ENCODE data around the gene GPSM1. TPM values are rescaled to one million over a fixed set of nuclear protein-coding genes. Genes with fewer than 3 reads are reported as not detected.

Gene GPSM1
- total and polyA plus RNA-seq, 4 donors = 29.2 to 116 (median 92.1) TPM

GRCh38 chr9:136378170-136379002 lies 51.0 kb downstream of the GPSM1 start:
- Histone ChIP-seq H3K27ac (ENCODE audit: low read depth, low read length) (no peak overlapping the region), H3K27me3 (ENCODE audit: control insufficient read depth, insufficient read depth, low read length) (no peaks in the 10 kb centered on the region), H3K4me3 (ENCODE audit: low read depth, low read length) (no peak overlapping the region), H3K9me3 (ENCODE audit: control insufficient read depth, insufficient read depth, low read length) (no peaks in the 10 kb centered on the region), H3K36me3 (ENCODE audit: control insufficient read depth, insufficient read depth, low read length) (peaks cover 100% of the 10 kb centered on the region), H3K4me1 (ENCODE audit: control insufficient read depth, insufficient read depth, low read length) (peaks cover 8% of the 10 kb centered on the region)
- 83% methylated on average over 28 of the region's 28 CpGs for WGBS (ENCODE audit: insufficient coverage)
- no peak for DNase-seq (ENCODE audit: low read depth in 4 of 6, low spot score in 6 of 6)

DNA sequence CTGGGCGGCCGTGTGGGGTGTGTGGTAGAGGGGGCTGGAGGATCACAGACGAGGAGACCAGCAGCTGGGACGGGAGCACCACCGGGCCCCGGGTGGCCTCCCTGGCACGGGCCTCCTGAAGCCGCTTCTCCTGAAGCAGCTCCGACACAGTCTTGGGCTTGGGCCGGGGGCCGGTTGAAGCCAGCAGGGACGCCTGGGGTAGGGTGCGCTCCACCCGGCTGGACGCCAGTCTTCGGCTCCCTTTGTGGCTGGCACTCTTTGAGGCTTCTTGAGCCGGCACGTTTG lies 51.6 kb downstream of the GPSM1 start:
- no peak for DNase-seq (ENCODE audit: low read depth in 4 of 6, low spot score in 6 of 6)
- no peaks in the 10 kb centered on the region for H3K27me3 ChIP-seq (ENCODE audit: control insufficient read depth, insufficient read depth, low read length)
- peaks cover 100% of the 10 kb centered on the region for H3K36me3 ChIP-seq (ENCODE audit: control insufficient read depth, insufficient read depth, low read length)
- H3K9me3 ChIP-seq (ENCODE audit: control insufficient read depth, insufficient read depth, low read length) = no peaks in the 10 kb centered on the region
- H3K4me3 ChIP-seq (ENCODE audit: low read depth, low read length) = no peak overlapping the region
- peaks cover 2% of the 10 kb centered on the region for H3K4me1 ChIP-seq (ENCODE audit: control insufficient read depth, insufficient read depth, low read length)
- WGBS (ENCODE audit: insufficient coverage) = 90% methylated on average over 18 of the region's 18 CpGs
- no peak overlapping the region for H3K27ac ChIP-seq (ENCODE audit: low read depth, low read length)

DNA sequence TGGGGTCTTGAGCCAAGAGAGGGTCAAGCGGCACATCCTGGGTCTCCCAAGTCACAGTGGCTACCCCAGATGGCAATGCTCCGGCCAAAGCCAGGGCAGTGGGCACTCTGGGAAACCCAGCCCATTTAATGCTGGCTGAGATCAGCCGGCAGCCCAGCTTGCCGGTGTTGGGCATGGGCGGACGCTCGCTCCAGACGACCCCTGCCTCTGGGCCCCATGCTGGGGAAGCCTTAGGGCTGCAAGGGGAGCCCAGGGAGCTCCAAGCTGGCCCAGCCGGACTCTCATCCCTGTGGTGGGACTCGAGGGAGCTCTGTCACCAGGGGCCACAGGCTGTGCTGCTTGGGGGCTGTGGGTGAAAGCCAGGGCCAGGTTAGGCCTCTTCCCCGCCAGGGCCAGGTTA lies 52.1 kb downstream of the GPSM1 start:
- H3K9me3 ChIP-seq (ENCODE audit: control insufficient read depth, insufficient read depth, low read length) = no peaks in the 10 kb centered on the region
- no peak overlapping the region for H3K4me3 ChIP-seq (ENCODE audit: low read depth, low read length)
- 91% methylated on average over 11 of the region's 11 CpGs for WGBS (ENCODE audit: insufficient coverage)
- no peak for DNase-seq (ENCODE audit: low read depth in 4 of 6, low spot score in 6 of 6)
- no peak overlapping the region for H3K27ac ChIP-seq (ENCODE audit: low read depth, low read length)
- H3K36me3 ChIP-seq (ENCODE audit: control insufficient read depth, insufficient read depth, low read length) = peaks cover 100% of the 10 kb centered on the region
- peaks cover 2% of the 10 kb centered on the region for H3K4me1 ChIP-seq (ENCODE audit: control insufficient read depth, insufficient read depth, low read length)
- no peaks in the 10 kb centered on the region for H3K27me3 ChIP-seq (ENCODE audit: control insufficient read depth, insufficient read depth, low read length)

DNA sequence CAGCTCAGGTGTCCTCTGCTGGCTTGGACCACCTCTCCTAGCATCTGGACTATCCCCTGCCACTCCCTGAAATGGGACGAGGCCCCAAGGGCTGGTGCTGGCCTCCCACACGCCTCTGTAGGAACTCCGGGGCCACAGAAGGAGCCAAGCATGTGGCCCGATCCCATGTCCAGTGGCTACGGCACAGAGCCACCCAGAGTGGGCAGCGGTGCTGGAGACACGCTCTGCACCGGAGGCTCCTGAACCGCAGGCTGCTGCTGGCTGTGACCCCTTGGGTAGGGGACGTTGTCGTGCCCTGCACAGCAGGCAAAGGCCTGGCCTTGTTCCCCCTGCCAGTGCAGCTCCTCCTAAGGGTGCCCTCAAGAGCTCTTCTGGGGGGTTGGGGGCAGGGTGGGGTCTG lies 52.6 kb downstream of the GPSM1 start:
- Histone ChIP-seq H3K27me3 (ENCODE audit: control insufficient read depth, insufficient read depth, low read length) (no peaks in the 10 kb centered on the region), H3K4me3 (ENCODE audit: low read depth, low read length) (no peak overlapping the region), H3K36me3 (ENCODE audit: control insufficient read depth, insufficient read depth, low read length) (peaks cover 97% of the 10 kb centered on the region), H3K4me1 (ENCODE audit: control insufficient read depth, insufficient read depth, low read length) (peaks cover 2% of the 10 kb centered on the region), H3K27ac (ENCODE audit: low read depth, low read length) (no peak overlapping the region), H3K9me3 (ENCODE audit: control insufficient read depth, insufficient read depth, low read length) (no peaks in the 10 kb centered on the region)
- 94% methylated on average over 10 of the region's 11 CpGs for WGBS (ENCODE audit: insufficient coverage)
- DNase-seq (ENCODE audit: low read depth in 4 of 6, low spot score in 6 of 6) = no peak

GRCh38 chr9:136380381-136380780 lies 53.0 kb downstream of the GPSM1 start:
- peaks cover 97% of the 10 kb centered on the region for H3K36me3 ChIP-seq (ENCODE audit: control insufficient read depth, insufficient read depth, low read length)
- H3K27me3 ChIP-seq (ENCODE audit: control insufficient read depth, insufficient read depth, low read length) = no peaks in the 10 kb centered on the region
- no peak for DNase-seq (ENCODE audit: low read depth in 4 of 6, low spot score in 6 of 6)
- WGBS (ENCODE audit: insufficient coverage) = 95% methylated on average over 17 of the region's 17 CpGs
- no peak overlapping the region for H3K4me3 ChIP-seq (ENCODE audit: low read depth, low read length)
- H3K27ac ChIP-seq (ENCODE audit: low read depth, low read length) = no peak overlapping the region
- no peaks in the 10 kb centered on the region for H3K9me3 ChIP-seq (ENCODE audit: control insufficient read depth, insufficient read depth, low read length)
- H3K4me1 ChIP-seq (ENCODE audit: control insufficient read depth, insufficient read depth, low read length) = peaks cover 2% of the 10 kb centered on the region

- Histone ChIP-seq H3K9me3 (ENCODE audit: control insufficient read depth, insufficient read depth, low read length) (no peaks in the 10 kb centered on the region), H3K4me3 (ENCODE audit: low read depth, low read length) (no peak overlapping the region), H3K36me3 (ENCODE audit: control insufficient read depth, insufficient read depth, low read length) (peaks cover 95% of the 10 kb centered on the region), H3K27ac (ENCODE audit: low read depth, low read length) (no peak overlapping the region), H3K27me3 (ENCODE audit: control insufficient read depth, insufficient read depth, low read length) (no peaks in the 10 kb centered on the region), H3K4me1 (ENCODE audit: control insufficient read depth, insufficient read depth, low read length) (peaks cover 2% of the 10 kb centered on the region)
- DNase-seq (ENCODE audit: low read depth in 4 of 6, low spot score in 6 of 6) = no peak
- WGBS (ENCODE audit: insufficient coverage) = 88% methylated on average over 6 of the region's 9 CpGs
Observed at GRCh38 chr9:136381311-136381710, 54.0 kb downstream of the GPSM1 start.

DNA sequence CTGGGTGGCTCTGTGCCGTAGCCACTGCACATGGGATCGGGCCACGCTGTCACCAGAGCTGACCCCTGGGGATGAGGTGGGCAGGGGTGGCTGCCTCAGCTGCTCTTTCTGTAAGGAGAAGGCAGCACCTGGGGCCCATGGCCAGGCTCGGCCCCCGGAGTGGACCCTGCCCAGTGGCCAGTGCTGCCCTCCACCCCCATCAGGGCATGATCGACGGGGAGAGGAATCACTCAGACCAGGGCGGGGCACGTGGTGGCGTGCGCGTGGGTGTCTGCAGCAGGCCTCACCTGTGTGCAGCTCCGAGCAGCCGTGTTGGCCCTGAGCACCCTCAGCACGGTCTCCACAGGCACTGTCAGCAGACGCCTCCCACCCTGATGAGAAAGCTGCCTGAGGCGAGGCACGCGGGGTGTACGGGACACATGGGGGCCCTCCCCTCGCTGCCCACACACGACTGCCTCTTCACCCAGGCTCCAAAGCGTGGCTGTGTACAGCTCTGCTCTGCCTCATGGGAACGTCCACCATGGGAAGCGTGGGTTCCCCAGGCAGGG lies 54.7 kb downstream of the GPSM1 start:
- Histone ChIP-seq H3K4me1 (ENCODE audit: control insufficient read depth, insufficient read depth, low read length) (no peaks in the 10 kb centered on the region), H3K9me3 (ENCODE audit: control insufficient read depth, insufficient read depth, low read length) (no peaks in the 10 kb centered on the region), H3K4me3 (ENCODE audit: low read depth, low read length) (no peak overlapping the region), H3K36me3 (ENCODE audit: control insufficient read depth, insufficient read depth, low read length) (peaks cover 95% of the 10 kb centered on the region), H3K27ac (ENCODE audit: low read depth, low read length) (no peak overlapping the region), H3K27me3 (ENCODE audit: control insufficient read depth, insufficient read depth, low read length) (no peaks in the 10 kb centered on the region)
- DNase-seq (ENCODE audit: low read depth in 4 of 6, low spot score in 6 of 6) = no peak
- WGBS (ENCODE audit: insufficient coverage) = 92% methylated on average over 25 of the region's 25 CpGs

DNA sequence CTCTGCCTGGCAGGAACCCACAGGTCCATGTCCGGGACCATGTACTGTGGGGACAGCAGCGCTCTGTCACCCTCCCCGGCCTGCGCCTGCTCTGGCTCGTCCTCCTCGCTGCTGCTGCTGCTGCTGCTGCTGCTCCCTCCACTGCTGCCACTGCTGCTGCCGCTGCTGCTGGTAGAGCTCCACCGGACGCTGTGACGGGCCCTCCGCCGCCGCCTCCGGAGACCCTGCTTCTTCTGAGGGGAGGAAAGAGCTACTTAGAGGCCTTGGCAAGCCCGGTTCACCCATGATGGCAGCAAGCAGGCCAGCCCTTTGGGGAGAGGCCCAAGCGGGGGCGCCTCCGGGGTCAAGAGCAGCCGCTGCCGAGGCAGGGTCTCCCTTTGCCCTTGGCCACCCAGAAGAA lies 56.1 kb downstream of the GPSM1 start:
- H3K36me3 ChIP-seq (ENCODE audit: control insufficient read depth, insufficient read depth, low read length) = peaks cover 95% of the 10 kb centered on the region
- no peaks in the 10 kb centered on the region for H3K4me1 ChIP-seq (ENCODE audit: control insufficient read depth, insufficient read depth, low read length)
- no peaks in the 10 kb centered on the region for H3K9me3 ChIP-seq (ENCODE audit: control insufficient read depth, insufficient read depth, low read length)
- 97% methylated on average over 16 of the region's 20 CpGs for WGBS (ENCODE audit: insufficient coverage)
- H3K27ac ChIP-seq (ENCODE audit: low read depth, low read length) = no peak overlapping the region
- no peak overlapping the region for H3K4me3 ChIP-seq (ENCODE audit: low read depth, low read length)
- no peak for DNase-seq (ENCODE audit: low read depth in 4 of 6, low spot score in 6 of 6)
- H3K27me3 ChIP-seq (ENCODE audit: control insufficient read depth, insufficient read depth, low read length) = no peaks in the 10 kb centered on the region

DNA sequence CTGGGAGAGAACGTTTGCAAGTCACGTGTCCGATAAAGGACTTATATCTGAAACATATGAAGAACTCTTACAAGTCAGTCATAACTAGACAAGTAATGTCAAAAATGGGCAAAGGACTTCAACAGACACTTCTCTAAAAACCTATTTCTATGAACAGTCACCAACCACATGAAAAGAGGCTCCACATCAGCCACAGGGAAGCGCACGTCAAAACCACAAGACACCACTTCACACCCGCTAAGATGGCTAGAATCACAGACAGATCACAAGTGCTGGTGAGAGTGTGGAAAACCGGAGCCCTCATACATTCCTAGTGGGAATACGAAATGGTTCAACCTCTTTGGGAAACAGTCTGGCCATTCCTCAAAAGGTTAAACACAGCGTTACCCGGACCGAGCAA lies 57.7 kb downstream of the GPSM1 start:
- H3K36me3 ChIP-seq (ENCODE audit: control insufficient read depth, insufficient read depth, low read length) = peaks cover 95% of the 10 kb centered on the region
- no peaks in the 10 kb centered on the region for H3K4me1 ChIP-seq (ENCODE audit: control insufficient read depth, insufficient read depth, low read length)
- H3K27me3 ChIP-seq (ENCODE audit: control insufficient read depth, insufficient read depth, low read length) = no peaks in the 10 kb centered on the region
- H3K9me3 ChIP-seq (ENCODE audit: control insufficient read depth, insufficient read depth, low read length) = no peaks in the 10 kb centered on the region
- no peak for DNase-seq (ENCODE audit: low read depth in 4 of 6, low spot score in 6 of 6)
- WGBS (ENCODE audit: insufficient coverage) = 92% methylated on average over 6 of the region's 11 CpGs
- H3K27ac ChIP-seq (ENCODE audit: low read depth, low read length) = no peak overlapping the region
- no peak overlapping the region for H3K4me3 ChIP-seq (ENCODE audit: low read depth, low read length)

- Histone ChIP-seq H3K9me3 (ENCODE audit: control insufficient read depth, insufficient read depth, low read length) (no peaks in the 10 kb centered on the region), H3K4me1 (ENCODE audit: control insufficient read depth, insufficient read depth, low read length) (no peaks in the 10 kb centered on the region), H3K27me3 (ENCODE audit: control insufficient read depth, insufficient read depth, low read length) (no peaks in the 10 kb centered on the region), H3K36me3 (ENCODE audit: control insufficient read depth, insufficient read depth, low read length) (peaks cover 95% of the 10 kb centered on the region), H3K27ac (ENCODE audit: low read depth, low read length) (no peak overlapping the region), H3K4me3 (ENCODE audit: low read depth, low read length) (no peak overlapping the region)
- no peak for DNase-seq (ENCODE audit: low read depth in 4 of 6, low spot score in 6 of 6)
- WGBS (ENCODE audit: insufficient coverage) = 82% methylated on average over 5 of the region's 13 CpGs
Observed at GRCh38 chr9:136386018-136386417, 58.7 kb downstream of the GPSM1 start.
